Esophagus squamous epithelium (tissue), 5 donors: Measurements from ENCODE around the gene ANKRD44. TPM values are rescaled to one million over a fixed set of nuclear protein-coding genes. Genes with fewer than 3 reads are reported as not detected.
A peak's percentile ranks its signal among the peaks of the same experiment; 100 is the strongest.

ENCODE experiments used
- DNase-seq: peaks from one replicate; lab custom pipeline; 2025; lab: John Stamatoyannopoulos, UW
- H3K27ac ChIP-seq, 4 donors: fragments of 200-600 bp; sonication (generic); one replicate each; pipeline ENCODE4 v1.5.1; 2016 to 2019; ENCODE audit warnings: mild to moderate bottlenecking in 1 of 4
- H3K27me3 ChIP-seq, 4 donors: fragments of 200-600 bp; sonication (generic); 1 replicate in 3 of 4; 2 replicates in 1 of 4; pipeline versions ENCODE4 v1.5.1 to v1.6.0; 2017 to 2021; ENCODE audit warnings: antibody characterized with exemption in 1 of 4
- H3K36me3 ChIP-seq, 3 donors: fragments of 200-600 bp; sonication (generic); one replicate each; pipeline ENCODE4 v1.5.1; 2016 to 2019
- H3K4me1 ChIP-seq, 3 donors: fragments of 200-600 bp; sonication (generic); one replicate each; pipeline ENCODE4 v1.5.1; 2017 to 2019
- H3K4me3 ChIP-seq, 4 donors: fragments of 200-600 bp; sonication (generic); 1 replicate in 3 of 4; 2 replicates in 1 of 4; pipeline ENCODE4 v1.5.1; 2016 to 2019; ENCODE audit warnings: mild to moderate bottlenecking in 2 of 4, moderate library complexity in 1 of 4
- H3K9me3 ChIP-seq, 3 donors: fragments of 200-600 bp; sonication (generic); one replicate each; pipeline ENCODE4 v1.5.1; 2016 to 2019
- CTCF ChIP-seq, 6 experiments: fragments of 450-650 bp in 4 of 6; fragments of 200-600 bp in 2 of 6; sonication (generic) in 2 of 6; IDR thresholded peaks; one replicate each; pipeline ENCODE4 v1.5.1; 2016 to 2019; ENCODE audit warnings: antibody characterized with exemption in 6 of 6, mild to moderate bottlenecking in 4 of 6, moderate library complexity in 4 of 6
- POLR2A ChIP-seq, 4 donors: fragments of 450-650 bp; IDR thresholded peaks; one replicate each; pipeline ENCODE4 v1.6.1; 2017; ENCODE audit warnings: antibody characterized with exemption in 4 of 4, mild to moderate bottlenecking in 4 of 4, moderate library complexity in 3 of 4
- WGBS, 2 donors: methylation state at CpG; one replicate each; pipeline ENCODE4 v1.1.5; 2018; 5-methylcytosine and 5-hydroxymethylcytosine counted together
- intact Hi-C: fragments of 100-400 bp; cut with DNase I; formaldehyde crosslinking; loops from one replicate; pipeline ENCODE4 v1.15.0; 2022
- total RNA-seq, 4 donors: library from RNA; depleted of rRNA; stranded (reverse); fragments of >200 nt; gene quantifications; one replicate each; pipeline ENCODE4 v1.1.0, GENCODE V29; 2016
- donor health status: DM: yes; HTN: yes; CAD: no.

Gene ANKRD44
- total RNA-seq, 4 donors from 2014 or later = 4.5 to 54.0 (median 11.4) TPM

GRCh38 chr2:196990092-196990491 is 320.5 kb downstream of the ANKRD44 start:
- intact Hi-C loops = no loop called here
- WGBS, 2 donors = 91 to 100% methylated on average over 1 of the region's 1 CpG
- Histone ChIP-seq H3K27ac (no peak overlapping the region), H3K4me3 (no peak overlapping the region), H3K4me1 (peaks cover 0 to 16% (median 5%) of the 10 kb centered on the region in 3 donors), H3K36me3 (peaks cover 0 to 22% (median 0%) of the 10 kb centered on the region in 3 donors), H3K9me3 (no peaks in the 10 kb centered on the region), H3K27me3 (no peaks in the 10 kb centered on the region)
- TF ChIP-seq POLR2A (IDR thresholded peaks at IDR 0.05) (no peak), CTCF (IDR thresholded peaks at IDR 0.05) (no peak)
- DNase-seq = no peak

- intact Hi-C loops = no loop called here
- WGBS, 2 donors = 78% methylated on average over 4 of the region's 4 CpGs
- Histone ChIP-seq H3K9me3 (no peaks in the 10 kb centered on the region), H3K36me3 (peaks cover 0 to 16% (median 0%) of the 10 kb centered on the region in 3 donors), H3K4me1 (peaks cover 0 to 16% (median 5%) of the 10 kb centered on the region in 3 donors), H3K27ac (no peak overlapping the region), H3K27me3 (no peaks in the 10 kb centered on the region), H3K4me3 (no peak overlapping the region)
- DNase-seq = no peak
- no peak for TF ChIP-seq CTCF (IDR thresholded peaks at IDR 0.05)
- no peak for TF ChIP-seq POLR2A (IDR thresholded peaks at IDR 0.05)
Observed at GRCh38 chr2:196989496-196989895, 321.1 kb downstream of the ANKRD44 start.

- no peaks in the 10 kb centered on the region for H3K9me3 ChIP-seq
- intact Hi-C loops = no loop called here
- no peak for DNase-seq
- H3K27me3 ChIP-seq = no peaks in the 10 kb centered on the region
- TF ChIP-seq CTCF (IDR thresholded peaks at IDR 0.05) (no peak), POLR2A (IDR thresholded peaks at IDR 0.05) (no peak)
- no peak overlapping the region for H3K4me3 ChIP-seq
- no peak overlapping the region for H3K27ac ChIP-seq
- peaks cover 0 to 7% (median 0%) of the 10 kb centered on the region in 3 donors for H3K36me3 ChIP-seq
- peaks cover 0 to 16% (median 5%) of the 10 kb centered on the region in 3 donors for H3K4me1 ChIP-seq
- 70 to 82% methylated on average over 5 of the region's 5 CpGs for WGBS, 2 donors
Observed at GRCh38 chr2:196988639-196989038, 321.9 kb downstream of the ANKRD44 start.

GRCh38 chr2:196987649-196988364 is 322.8 kb downstream of the ANKRD44 start:
- intact Hi-C loops = no loop called here
- DNase-seq = no peak

More at GRCh38 chr2:196987649-196988364, 322.8 kb downstream of the ANKRD44 start:
- Histone ChIP-seq H3K9me3 (no peaks in the 10 kb centered on the region), H3K36me3 (no peaks in the 10 kb centered on the region), H3K4me3 (no peak overlapping the region), H3K27me3 (no peaks in the 10 kb centered on the region), H3K27ac (peak overlapping the region; percentile 24 to 50 (median 30)), H3K4me1 (peaks cover 0 to 16% (median 5%) of the 10 kb centered on the region in 3 donors)
- TF ChIP-seq POLR2A (IDR thresholded peaks at IDR 0.05) (no peak), CTCF (IDR thresholded peaks at IDR 0.05) (no peak)
- 0 to 3% methylated on average over 6 of the region's 6 CpGs for WGBS, 2 donors
